Activated CD4-positive, CD25-positive, alpha-beta regulatory T cell treated with anti-CD3 and anti-CD28 coated beads, Interleukin-2, amount 50 U/mL, for 16 hours (primary cell): ENCODE results near the gene MYOM1.

Experiments used
- DNase-seq: peaks from one replicate; pipeline ENCODE4 v3.0.0-alpha.2; 2020; ENCODE audit warnings: low read depth, low spot score

MYOM1 gene

GRCh38 chr18:3151399-3152264 lies 68.1 kb downstream of the MYOM1 start:
- no peak for DNase-seq

GRCh38 chr18:3150688-3151087 lies 69.1 kb downstream of the MYOM1 start:
- DNase-seq, result no peak

GRCh38 chr18:3150274-3150673 lies 69.5 kb downstream of the MYOM1 start:
- no peak for DNase-seq

- no peak for DNase-seq
Measured at GRCh38 chr18:3148930-3149535, 70.7 kb downstream of the MYOM1 start.

GRCh38 chr18:3147935-3148554 lies 71.7 kb downstream of the MYOM1 start:
- DNase-seq, result no peak

- no peak for DNase-seq
Measured at GRCh38 chr18:3140986-3141639, 78.7 kb downstream of the MYOM1 start.

GRCh38 chr18:3140342-3140741 lies 79.4 kb downstream of the MYOM1 start:
- no peak for DNase-seq

- no peak for DNase-seq
Measured at GRCh38 chr18:3139406-3139805, 80.4 kb downstream of the MYOM1 start.

- no peak for DNase-seq
Measured at GRCh38 chr18:3138274-3138975, 81.3 kb downstream of the MYOM1 start.

- no peak for DNase-seq
Measured at GRCh38 chr18:3135536-3135935, 84.2 kb downstream of the MYOM1 start.

GRCh38 chr18:3132700-3133099 lies 87.1 kb downstream of the MYOM1 start:
- DNase-seq, result no peak

- no peak for DNase-seq
Measured at GRCh38 chr18:3130344-3130743, 89.4 kb downstream of the MYOM1 start.

GRCh38 chr18:3129053-3129864 lies 90.5 kb downstream of the MYOM1 start:
- peak; percentile 56 for DNase-seq

- no peak for DNase-seq
Measured at GRCh38 chr18:3126457-3127097, 93.2 kb downstream of the MYOM1 start.

- no peak for DNase-seq
Measured at GRCh38 chr18:3124822-3125221, 94.9 kb downstream of the MYOM1 start.

- no peak for DNase-seq
Measured at GRCh38 chr18:3122851-3123250, 96.9 kb downstream of the MYOM1 start.

GRCh38 chr18:3121259-3121658 lies 98.5 kb downstream of the MYOM1 start:
- no peak for DNase-seq

GRCh38 chr18:3120356-3120755 lies 99.4 kb downstream of the MYOM1 start:
- no peak for DNase-seq

- DNase-seq, result no peak
Measured at GRCh38 chr18:3119401-3120341, 100.1 kb downstream of the MYOM1 start.
